ENCODE data around the gene AGBL2.
"Not testable (repeated sequence)": the region's sequence is repeated elsewhere in the genome, so short reads cannot be mapped to it uniquely, and the experiment has no call there.

Gene AGBL2

GRCh38 chr11:47689480-47689879, 25.7 kb downstream of the AGBL2 start:
- DNase-seq: no peak

- DNase-seq: no peak
Observed at GRCh38 chr11:47688991-47689390, 26.2 kb downstream of the AGBL2 start.

- no peak for DNase-seq
Observed at GRCh38 chr11:47688111-47688510, 27.1 kb downstream of the AGBL2 start.

- DNase-seq: not testable (repeated sequence)
Observed at GRCh38 chr11:47686704-47687103, 28.5 kb downstream of the AGBL2 start.

- no peak for DNase-seq
Observed at GRCh38 chr11:47686151-47686550, 29.0 kb downstream of the AGBL2 start.

GRCh38 chr11:47675851-47676250, 39.3 kb downstream of the AGBL2 start:
- DNase-seq: no peak

- no peak for DNase-seq
Observed at GRCh38 chr11:47672283-47672730, 42.9 kb downstream of the AGBL2 start.

- DNase-seq: no peak
Observed at GRCh38 chr11:47669856-47670255, 45.3 kb downstream of the AGBL2 start.

- no peak for DNase-seq
Observed at GRCh38 chr11:47668665-47669064, 46.5 kb downstream of the AGBL2 start.

- DNase-seq: no peak
Observed at GRCh38 chr11:47667555-47667954, 47.6 kb downstream of the AGBL2 start.

GRCh38 chr11:47667135-47667534, 48.0 kb downstream of the AGBL2 start:
- no peak for DNase-seq

- DNase-seq: not testable (repeated sequence)
Observed at GRCh38 chr11:47664936-47665335, 50.2 kb downstream of the AGBL2 start.

- no peak for DNase-seq
Observed at GRCh38 chr11:47661245-47661644, 53.9 kb downstream of the AGBL2 start.

- DNase-seq: no peak
Observed at GRCh38 chr11:47659276-47659675, 55.9 kb downstream of the AGBL2 start.

- DNase-seq: no peak
Observed at GRCh38 chr11:47656260-47656885, 58.8 kb downstream of the AGBL2 start.

GRCh38 chr11:47651818-47652469, 63.2 kb downstream of the AGBL2 start:
- DNase-seq: no peak

GRCh38 chr11:47649276-47649675, 65.9 kb downstream of the AGBL2 start:
- DNase-seq: no peak

GRCh38 chr11:47646019-47646418, 69.2 kb downstream of the AGBL2 start:
- DNase-seq: no peak

- no peak for DNase-seq
Observed at GRCh38 chr11:47645500-47645899, 69.7 kb downstream of the AGBL2 start.

GRCh38 chr11:47642099-47642855, 72.9 kb downstream of the AGBL2 start, which contains the start of gene MTCH2:
TSS of gene MTCH2 (minus strand) at chr11:47642559. CDS start at chr11:47642465, 94 bp downstream.
- DNase-seq: peak; percentile 98

- no peak for DNase-seq
Observed at GRCh38 chr11:47641600-47642098, 73.5 kb downstream of the AGBL2 start.

GRCh38 chr11:47640506-47640905, 74.7 kb downstream of the AGBL2 start:
- not testable (repeated sequence) for DNase-seq

GRCh38 chr11:47636331-47636730, 78.8 kb downstream of the AGBL2 start:
- not testable (repeated sequence) for DNase-seq

- DNase-seq: no peak
Observed at GRCh38 chr11:47631473-47631872, 83.7 kb downstream of the AGBL2 start.

Data from NCI-H2029 (cell line).